AG04449 (cell line): ENCODE results near the gene GANC.
"Not testable (repeated sequence)": the region's sequence is repeated elsewhere in the genome, so short reads cannot be mapped to it uniquely, and the experiment has no call there.

Experiments used
- CTCF ChIA-PET: fragments of 350-600 bp; formaldehyde crosslinking; extraction: SDS; loops from one replicate; lab custom pipeline; 2021; ENCODE audit warnings: antibody characterized with exemption; lab: Yijun Ruan, JAX
- POLR2A ChIA-PET: fragments of 400-600, 350-600 bp; formaldehyde crosslinking; extraction: SDS; loops from one replicate; lab custom pipeline; 2020; ENCODE audit warnings: antibody characterized with exemption, inconsistent platforms; lab: Yijun Ruan, JAX
- DNase-seq: peaks from one replicate; pipeline ENCODE4 v3.0.0-alpha.2; 2010; ENCODE audit warnings: low read depth, low spot score
- H3K4me3 ChIP-seq: 2 replicates; pipeline ENCODE4 v1.5.1; 2011; ENCODE audit warnings: low read depth, mild to moderate bottlenecking, control low read depth, low read length
- CTCF ChIP-seq: IDR thresholded peaks from one replicate; pipeline ENCODE4 v1.5.1; 2011; ENCODE audit warnings: mild to moderate bottlenecking, moderate library complexity, low read length, control low read depth, inconsistent platforms; ENCODE audit not compliant: insufficient read depth; ENCODE audit errors: missing control alignments

Gene GANC

GRCh38 chr15:42285034-42285433 is 12.0 kb downstream of the GANC start:
- DNase-seq, result no peak

GRCh38 chr15:42286445-42287029 is 13.5 kb downstream of the GANC start:
- H3K4me3 ChIP-seq, result no peak overlapping the region
- CTCF ChIA-PET, result interaction anchor here (0.9 kb wide), 1 partner anchor 9 kb away, joined by 3 read pairs; no protein-coding TSS in a partner anchor
- TF ChIP-seq CTCF, result no peak
- POLR2A ChIA-PET, result no interaction called here
- no peak for DNase-seq

More at GRCh38 chr15:42285034-42285433, 12.0 kb downstream of the GANC start:
- POLR2A ChIA-PET, result no interaction called here
- H3K4me3 ChIP-seq, result no peak overlapping the region
- CTCF ChIA-PET, result interaction anchor here (1.4 kb wide), 1 partner anchor 100 kb away, joined by 3 read pairs; no protein-coding TSS in a partner anchor
- no peak for TF ChIP-seq CTCF

GRCh38 chr15:42287931-42288330 is 14.9 kb downstream of the GANC start:
- no peak overlapping the region for H3K4me3 ChIP-seq
- no peak for DNase-seq
- no peak for TF ChIP-seq CTCF
- POLR2A ChIA-PET, result no interaction called here
- CTCF ChIA-PET, result no interaction called here

GRCh38 chr15:42289166-42289565 is 16.2 kb downstream of the GANC start:
- TF ChIP-seq CTCF, result no peak
- CTCF ChIA-PET, result interaction anchor here (1.3 kb wide), 1 partner anchor 18 kb away, joined by 3 read pairs; no protein-coding TSS in a partner anchor
- POLR2A ChIA-PET, result no interaction called here
- H3K4me3 ChIP-seq, result no peak overlapping the region
- no peak for DNase-seq

- DNase-seq, CTCF ChIA-PET, H3K4me3 ChIP-seq, POLR2A ChIA-PET: not testable (repeated sequence)
Measured at GRCh38 chr15:42301004-42301403, 28.0 kb downstream of the GANC start.

GRCh38 chr15:42306681-42307080 is 33.7 kb downstream of the GANC start:
- ChIA-PET POLR2A (no interaction called here), CTCF (interaction anchor here (1.4 kb wide), 1 partner anchor 17 kb away, joined by 3 read pairs; no protein-coding TSS in a partner anchor)
- DNase-seq, result no peak
- no peak overlapping the region for H3K4me3 ChIP-seq
- TF ChIP-seq CTCF, result no peak

GRCh38 chr15:42313463-42313862 is 40.5 kb downstream of the GANC start:
- H3K4me3 ChIP-seq, result no peak overlapping the region
- TF ChIP-seq CTCF, result no peak
- no peak for DNase-seq
- POLR2A ChIA-PET, result no interaction called here
- CTCF ChIA-PET, result no interaction called here
